ENCODE data around the gene TMEM140.

The TMEM140 gene

DNA sequence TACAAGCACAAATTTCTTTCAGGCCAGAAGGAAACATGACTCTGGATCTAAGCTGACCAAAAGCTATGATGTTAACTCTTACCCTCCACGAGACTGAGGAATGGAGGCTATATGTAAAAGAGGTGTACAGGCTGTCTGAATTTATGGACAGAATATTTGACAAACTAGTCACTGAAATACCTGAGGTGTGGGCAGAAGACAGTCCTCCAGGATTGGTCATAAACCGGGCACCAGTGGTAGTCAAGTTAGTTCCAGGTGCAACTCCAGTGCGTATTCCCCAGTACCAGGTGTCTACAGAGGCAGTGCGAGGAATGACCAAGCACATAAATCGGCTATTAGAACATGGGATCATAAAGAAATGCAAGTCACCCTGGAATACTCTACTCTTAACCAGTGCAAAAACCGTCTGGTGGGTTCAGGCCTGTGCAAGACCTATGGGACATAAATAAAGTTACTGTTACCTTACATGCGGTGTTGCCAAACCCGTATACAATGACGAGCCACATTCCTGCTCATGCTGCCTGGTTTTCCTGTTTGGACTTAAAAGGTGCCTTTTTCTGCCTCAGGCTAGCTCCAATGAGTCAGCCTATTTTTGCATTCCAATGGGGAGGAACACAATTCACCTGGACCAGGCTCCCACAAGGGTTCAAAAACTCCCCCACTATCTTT lies 29.3 kb downstream of the TMEM140 start:
- TF ChIP-seq, protein P1, sequence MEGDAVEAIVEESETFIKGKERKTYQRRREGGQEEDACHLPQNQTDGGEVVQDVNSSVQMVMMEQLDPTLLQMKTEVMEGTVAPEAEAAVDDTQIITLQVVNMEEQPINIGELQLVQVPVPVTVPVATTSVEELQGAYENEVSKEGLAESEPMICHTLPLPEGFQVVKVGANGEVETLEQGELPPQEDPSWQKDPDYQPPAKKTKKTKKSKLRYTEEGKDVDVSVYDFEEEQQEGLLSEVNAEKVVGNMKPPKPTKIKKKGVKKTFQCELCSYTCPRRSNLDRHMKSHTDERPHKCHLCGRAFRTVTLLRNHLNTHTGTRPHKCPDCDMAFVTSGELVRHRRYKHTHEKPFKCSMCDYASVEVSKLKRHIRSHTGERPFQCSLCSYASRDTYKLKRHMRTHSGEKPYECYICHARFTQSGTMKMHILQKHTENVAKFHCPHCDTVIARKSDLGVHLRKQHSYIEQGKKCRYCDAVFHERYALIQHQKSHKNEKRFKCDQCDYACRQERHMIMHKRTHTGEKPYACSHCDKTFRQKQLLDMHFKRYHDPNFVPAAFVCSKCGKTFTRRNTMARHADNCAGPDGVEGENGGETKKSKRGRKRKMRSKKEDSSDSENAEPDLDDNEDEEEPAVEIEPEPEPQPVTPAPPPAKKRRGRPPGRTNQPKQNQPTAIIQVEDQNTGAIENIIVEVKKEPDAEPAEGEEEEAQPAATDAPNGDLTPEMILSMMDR (IDR thresholded peaks at IDR 0.05; ENCODE audit: extremely low read depth, missing control alignments), result no peak
- no peak for DNase-seq (ENCODE audit: low spot score)

DNA sequence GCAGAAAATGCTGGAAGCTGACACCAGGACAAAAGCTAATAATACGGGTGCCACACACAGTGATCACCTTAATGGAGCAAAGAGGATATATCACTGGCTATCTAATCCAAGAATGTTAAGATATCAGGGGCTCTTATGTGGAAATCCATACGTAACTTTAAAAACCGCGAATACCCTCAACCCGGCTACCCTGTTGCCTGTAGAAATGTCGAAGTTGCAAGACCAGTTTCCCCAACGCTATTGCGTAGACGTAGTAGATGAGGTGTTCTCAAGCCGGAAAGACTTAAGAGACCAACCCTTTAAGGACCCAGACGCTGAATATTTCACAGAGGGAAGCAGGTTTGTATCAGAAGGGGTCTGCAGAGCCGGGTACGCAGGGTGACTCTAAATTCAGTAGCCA lies 30.5 kb downstream of the TMEM140 start:
- DNase-seq (ENCODE audit: low spot score), result no peak
- TF ChIP-seq, protein P1 (IDR thresholded peaks at IDR 0.05; ENCODE audit: extremely low read depth, missing control alignments), result no peak

- TF ChIP-seq, protein P1 (IDR thresholded peaks at IDR 0.05; ENCODE audit: extremely low read depth, missing control alignments), result no peak
- DNase-seq (ENCODE audit: low spot score), result no peak
Observed at GRCh38 chr7:135179321-135179925, 31.6 kb downstream of the TMEM140 start.

GRCh38 chr7:135180122-135180521 lies 32.2 kb downstream of the TMEM140 start:
- TF ChIP-seq, protein P1 (IDR thresholded peaks at IDR 0.05; ENCODE audit: extremely low read depth, missing control alignments), result no peak
- no peak for DNase-seq (ENCODE audit: low spot score)

DNA sequence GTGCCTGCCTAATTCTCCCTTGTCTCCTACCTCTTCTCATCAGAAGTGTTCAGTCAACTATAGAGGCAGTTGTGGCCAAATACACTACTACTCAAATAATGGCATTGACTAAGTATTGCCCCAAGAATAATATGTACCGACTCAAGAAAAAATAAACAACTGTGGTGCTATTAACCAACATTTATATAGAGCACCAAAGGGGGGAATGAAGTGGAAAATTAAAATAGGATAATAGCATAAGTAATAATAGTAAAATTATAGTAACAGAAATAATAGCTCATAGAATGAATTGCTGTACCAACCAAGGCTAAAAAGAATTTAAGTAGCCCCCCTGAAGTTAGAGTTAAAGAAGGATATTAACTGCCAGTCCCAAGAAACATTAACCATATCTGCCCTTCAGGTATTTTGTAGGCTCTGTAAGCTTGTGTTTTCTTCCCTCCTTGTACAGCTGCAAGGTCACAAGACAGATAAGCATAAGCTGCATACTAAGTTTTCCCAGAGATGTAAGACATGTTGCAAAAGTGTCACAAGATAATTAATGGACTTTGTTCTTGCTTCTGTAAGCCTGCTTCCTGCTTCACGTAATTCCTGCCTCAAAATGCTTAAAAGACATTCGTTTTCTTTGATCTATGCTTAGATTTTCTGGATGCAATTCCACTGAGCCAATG lies 33.5 kb downstream of the TMEM140 start:
- no peak for DNase-seq (ENCODE audit: low spot score)
- TF ChIP-seq, protein P1 (IDR thresholded peaks at IDR 0.05; ENCODE audit: extremely low read depth, missing control alignments), result no peak

- TF ChIP-seq, protein P1 (IDR thresholded peaks at IDR 0.05; ENCODE audit: extremely low read depth, missing control alignments), result no peak
- DNase-seq (ENCODE audit: low spot score), result no peak
Observed at GRCh38 chr7:135181929-135182678, 34.2 kb downstream of the TMEM140 start.
